ENCODE measurements around the gene KCNK16.
"Not testable (repeated sequence)": the region's sequence is repeated elsewhere in the genome, so short reads cannot be mapped to it uniquely, and the experiment has no call there.

Gene KCNK16

DNA sequence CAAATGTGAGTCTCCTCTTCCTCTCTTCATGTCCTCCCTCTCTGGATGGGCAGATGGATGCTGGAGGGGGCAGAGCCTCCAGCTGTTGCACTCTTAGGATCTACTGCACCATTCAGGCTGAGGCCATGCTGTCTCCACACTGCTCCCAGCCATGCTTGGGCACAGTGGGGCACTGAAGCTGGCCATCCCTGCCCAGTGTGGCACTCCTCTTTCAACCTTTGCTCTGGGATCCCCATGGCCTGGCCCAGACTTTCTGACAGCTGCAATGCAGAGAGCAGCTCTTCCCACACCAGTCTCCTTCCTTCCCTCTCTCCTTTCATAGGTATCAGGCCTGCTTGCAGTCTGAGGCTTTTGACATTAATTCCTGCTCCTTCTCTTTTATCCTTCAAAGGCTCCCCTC lies 17.6 kb downstream of the KCNK16 start:
- no peak for DNase-seq

DNA sequence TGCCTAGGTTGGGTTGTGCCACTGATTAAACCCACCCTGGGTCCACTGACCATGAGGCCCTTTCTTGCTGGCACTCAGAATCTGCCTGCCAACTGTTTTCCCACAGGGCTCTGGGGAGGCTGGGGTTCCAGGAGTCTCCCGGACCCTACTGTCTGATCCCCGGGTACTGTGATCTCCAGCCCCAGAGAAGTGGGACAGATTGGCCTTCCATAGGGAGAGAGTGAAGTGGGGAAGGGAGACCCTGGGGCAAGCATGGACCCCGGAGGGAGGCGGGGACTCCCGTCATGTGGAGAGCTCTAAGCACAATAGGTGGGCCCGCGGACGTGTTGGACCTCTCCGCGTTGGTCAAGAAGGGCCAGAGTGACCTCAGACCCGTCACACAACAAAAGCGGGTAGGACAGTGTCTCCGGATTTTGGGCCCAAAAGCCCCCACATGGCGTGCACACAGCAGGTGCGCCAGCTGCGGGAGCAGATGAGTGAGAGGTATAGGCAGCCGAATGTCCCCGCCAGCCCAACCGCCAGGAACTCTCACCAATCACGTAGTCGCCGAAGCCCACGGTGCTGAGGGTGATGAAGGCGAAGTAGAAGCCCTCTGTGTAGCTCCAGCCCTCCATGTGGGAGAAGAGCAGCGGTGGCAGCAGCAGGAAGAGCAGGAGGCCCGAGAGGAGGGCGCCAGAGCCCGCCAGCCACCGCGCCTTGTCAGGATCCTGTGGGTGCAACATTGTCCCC lies 18.9 kb downstream of the KCNK16 start:
- DNase-seq: no peak

DNA sequence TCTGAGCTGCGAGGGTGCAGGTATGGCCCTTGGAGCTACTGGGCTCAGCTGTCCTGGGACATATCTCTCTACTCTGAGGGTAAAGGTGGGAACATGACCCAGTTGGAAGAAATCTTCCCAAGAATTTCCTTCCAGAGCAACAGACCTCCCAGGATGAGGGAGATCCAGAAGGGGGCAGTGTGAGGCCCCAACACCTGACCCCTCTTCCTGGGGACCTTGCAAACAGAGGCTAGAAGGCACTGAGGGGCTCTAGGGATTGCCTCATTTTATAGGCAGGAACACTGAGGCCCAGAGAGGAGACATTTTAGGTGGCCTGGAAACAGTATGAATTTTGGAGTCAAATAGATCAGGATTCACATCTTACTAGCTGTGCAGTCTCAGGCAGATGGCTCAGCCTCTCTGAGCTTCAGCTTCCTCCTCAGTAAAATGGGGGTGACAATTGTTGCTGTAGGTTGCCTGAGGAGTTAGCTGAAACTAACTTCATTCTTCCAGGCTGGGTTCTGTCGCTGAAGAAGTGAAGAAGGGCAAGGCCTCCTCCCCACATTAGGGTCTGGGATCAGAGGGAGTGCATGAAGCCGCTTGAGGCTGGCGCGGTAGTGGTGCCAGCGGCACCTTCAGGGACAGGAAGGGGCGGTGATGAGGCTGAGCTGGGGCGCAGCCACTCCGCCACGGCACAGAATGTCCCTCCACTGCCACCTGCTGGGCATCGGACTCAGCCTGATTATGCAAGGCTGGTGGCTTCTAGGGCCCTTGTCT lies 19.7 kb downstream of the KCNK16 start:
- peak; percentile 75 for DNase-seq

- DNase-seq: no peak
Observed at GRCh38 chr6:39302011-39302410, 20.5 kb downstream of the KCNK16 start.

GRCh38 chr6:39301606-39302005 lies 20.9 kb downstream of the KCNK16 start:
- no peak for DNase-seq

DNA sequence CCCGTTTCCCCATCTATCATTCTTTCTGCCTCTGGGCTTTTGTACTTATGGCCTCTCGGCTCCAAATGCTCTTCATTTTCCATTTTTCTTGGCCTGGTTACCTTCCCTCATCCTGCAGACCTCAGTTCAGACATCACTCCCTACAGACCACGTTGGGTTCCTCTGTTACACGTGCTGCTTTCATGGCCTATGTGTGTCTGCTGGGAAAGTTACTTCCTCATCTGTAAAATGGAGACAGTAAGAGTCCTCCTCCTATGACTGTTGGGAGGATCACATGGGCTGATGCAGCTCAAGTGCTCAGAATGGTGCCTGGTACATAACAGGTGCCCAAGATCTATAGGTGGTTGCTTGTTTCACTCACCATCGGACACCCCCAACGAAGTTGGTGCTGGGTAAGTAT lies 21.8 kb downstream of the KCNK16 start:
- no peak for DNase-seq

DNA sequence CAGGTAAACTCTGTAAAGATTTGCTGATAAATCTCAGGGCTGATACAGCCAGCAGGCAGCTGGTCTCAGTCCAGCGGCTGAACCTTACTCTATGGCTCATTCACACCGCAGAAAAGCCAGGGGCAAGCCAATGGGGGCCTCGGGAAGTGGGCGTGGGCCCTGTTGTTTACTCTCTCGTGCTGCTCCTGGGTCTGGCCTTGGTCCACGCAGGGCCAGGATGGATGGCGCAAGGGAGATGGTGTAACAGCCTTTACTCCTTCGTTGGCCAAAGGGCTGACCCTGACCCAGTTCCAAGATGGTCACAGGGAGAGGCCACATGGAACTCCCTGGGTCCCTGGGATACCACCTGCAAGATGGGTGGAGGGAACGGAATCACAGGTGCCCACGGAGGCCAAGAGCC lies 24.4 kb downstream of the KCNK16 start:
- DNase-seq: no peak

GRCh38 chr6:39296745-39297640 lies 25.5 kb downstream of the KCNK16 start:
- DNase-seq: no peak

GRCh38 chr6:39295611-39296011 lies 26.9 kb downstream of the KCNK16 start:
- no peak for DNase-seq

- no peak for DNase-seq
Observed at GRCh38 chr6:39294899-39295298, 27.6 kb downstream of the KCNK16 start.

DNA sequence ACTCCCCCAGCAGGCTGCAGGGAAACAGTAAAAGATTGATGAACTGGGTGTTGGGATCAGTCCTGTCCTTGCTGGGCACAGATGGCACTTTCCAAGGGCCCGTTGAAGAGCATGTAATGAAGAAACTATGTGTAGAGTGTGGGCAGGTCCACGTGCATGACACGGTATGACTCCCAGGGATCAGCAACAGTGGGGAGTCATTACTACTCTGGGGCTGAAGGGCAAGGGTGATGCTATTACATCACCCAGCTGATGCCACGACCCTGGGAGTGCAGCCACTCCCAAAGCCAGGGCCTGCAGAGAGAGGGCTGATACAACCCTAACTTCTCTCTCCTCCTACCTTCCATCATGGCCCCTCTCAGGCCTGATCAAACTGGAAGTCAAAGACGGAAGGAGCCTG lies 28.4 kb downstream of the KCNK16 start:
- DNase-seq: no peak

GRCh38 chr6:39292637-39293036 lies 29.9 kb downstream of the KCNK16 start:
- no peak for DNase-seq

DNA sequence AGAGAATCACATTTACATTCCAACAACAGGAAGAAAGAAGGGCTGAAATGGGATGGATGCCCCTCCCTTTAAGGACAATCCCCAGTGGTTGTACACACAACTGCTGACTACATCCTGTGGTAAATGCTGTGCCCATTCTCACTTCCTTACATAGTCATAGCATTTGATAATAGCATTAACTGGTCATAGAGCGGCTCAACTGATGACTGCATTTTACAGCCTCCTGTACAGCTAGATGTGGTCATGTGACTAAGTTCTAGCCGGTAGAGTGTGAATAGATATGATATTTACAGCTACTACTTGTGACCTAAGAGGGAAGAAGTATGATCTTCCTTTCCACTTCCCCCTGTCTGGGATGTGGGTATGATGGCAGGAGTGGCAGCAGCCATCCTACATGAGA lies 33.0 kb downstream of the KCNK16 start:
- no peak for DNase-seq

- no peak for DNase-seq
Observed at GRCh38 chr6:39287601-39288000, 34.9 kb downstream of the KCNK16 start.

- not testable (repeated sequence) for DNase-seq
Observed at GRCh38 chr6:39286596-39286995, 35.9 kb downstream of the KCNK16 start.

- no peak for DNase-seq
Observed at GRCh38 chr6:39282774-39283173, 39.7 kb downstream of the KCNK16 start.

DNA sequence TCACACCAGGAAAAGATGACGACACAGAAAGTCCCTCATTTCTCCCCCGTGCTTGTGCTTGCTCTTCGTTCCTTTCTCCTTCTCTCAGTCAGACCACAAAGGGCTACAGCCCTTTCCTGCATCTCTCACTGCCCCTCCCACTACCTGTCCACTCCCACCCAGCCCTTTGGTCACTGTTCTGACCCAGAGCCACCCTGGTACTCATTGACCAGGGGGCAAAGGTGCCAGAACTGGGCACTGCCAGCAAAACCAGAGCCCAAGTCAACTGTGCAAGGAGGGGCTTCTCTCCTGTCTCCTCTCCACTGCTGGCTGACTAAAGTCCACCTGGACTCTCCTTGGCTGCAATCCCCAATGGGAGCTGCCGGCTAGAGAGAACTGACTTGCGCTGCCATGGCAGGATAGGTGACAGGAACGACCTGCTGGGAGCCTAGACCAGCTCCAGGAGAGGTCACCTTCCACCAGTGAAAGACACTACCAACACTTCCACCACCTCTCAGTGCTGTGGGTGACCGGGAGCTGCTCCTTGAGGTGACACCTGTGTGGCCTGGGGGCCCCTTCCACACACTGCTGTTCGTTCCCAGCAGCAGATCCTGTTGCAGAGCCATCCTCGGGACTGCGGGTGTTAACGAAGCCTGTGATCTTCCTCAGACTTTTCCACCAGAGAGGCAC lies 41.1 kb downstream of the KCNK16 start:
- DNase-seq: no peak

DNA sequence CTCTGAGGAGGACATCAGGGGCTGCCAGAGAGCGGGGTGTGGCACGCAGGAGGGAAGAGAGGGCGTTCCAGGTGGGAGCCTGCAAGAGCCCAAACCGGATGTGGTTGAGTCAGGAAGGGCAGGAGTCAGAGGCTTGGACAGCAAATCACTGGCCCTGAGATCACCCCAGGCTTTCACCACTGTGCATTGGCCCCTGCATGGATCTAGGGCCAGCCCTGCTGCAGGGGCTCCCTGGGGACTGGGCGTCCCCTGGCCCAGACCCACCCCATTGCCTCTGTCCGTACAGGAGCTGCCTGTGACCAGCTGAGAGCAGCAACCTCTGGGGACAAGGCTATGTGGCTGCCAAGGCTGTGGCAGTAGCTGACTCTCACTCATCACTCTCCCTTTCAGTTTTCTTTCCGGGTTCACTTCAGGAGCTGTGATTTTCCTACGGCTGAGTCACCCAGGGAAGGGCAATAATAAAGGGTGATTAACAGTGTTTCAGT lies 42.2 kb downstream of the KCNK16 start:
- DNase-seq: no peak

- no peak for DNase-seq
Observed at GRCh38 chr6:39279539-39279938, 43.0 kb downstream of the KCNK16 start.

- DNase-seq: no peak
Observed at GRCh38 chr6:39276379-39276995, 46.0 kb downstream of the KCNK16 start.

GRCh38 chr6:39274903-39275302 lies 47.6 kb downstream of the KCNK16 start:
- DNase-seq: no peak

GRCh38 chr6:39274471-39274870 lies 48.0 kb downstream of the KCNK16 start:
- no peak for DNase-seq

Data from activated effector memory CD4-positive, alpha-beta T cell treated with Interleukin-2 at 50 U/mL for 16 hours (primary cell).